Testis (tissue), 3 donors: ENCODE data around the gene CRADD. TPM values are rescaled to one million over a fixed set of nuclear protein-coding genes. Genes with fewer than 3 reads are reported as not detected.

Experiments used
- DNase-seq: peaks from one replicate; pipeline ENCODE4 v3.0.0-alpha.2; 2019
- H3K27ac ChIP-seq, 2 donors: fragments of 200-600 bp; sonication (generic); one replicate each; pipeline ENCODE4 v1.5.1; 2019
- H3K27me3 ChIP-seq: fragments of 200-600 bp; sonication (generic); one replicate; pipeline ENCODE4 v1.5.1; 2019
- H3K36me3 ChIP-seq: fragments of 200-600 bp; sonication (generic); one replicate; pipeline ENCODE4 v1.5.1; 2017; ENCODE audit warnings: low read depth; ENCODE audit errors: missing control alignments
- H3K4me1 ChIP-seq: fragments of 200-600 bp; sonication (generic); one replicate; pipeline ENCODE4 v1.5.1; 2019
- H3K4me3 ChIP-seq, 2 donors: fragments of 200-600 bp; sonication (generic); one replicate each; pipeline ENCODE4 v1.5.1; 2017 to 2019
- H3K9me3 ChIP-seq: fragments of 200-600 bp; sonication (generic); one replicate; pipeline ENCODE4 v1.5.1; 2017
- CTCF ChIP-seq, 3 experiments: fragments of 450-650 bp in 2 of 3; fragments of 200-600 bp in 1 of 3; sonication (generic) in 1 of 3; IDR thresholded peaks; one replicate each; pipeline ENCODE4 v1.5.1; 2016 to 2019; ENCODE audit warnings: antibody characterized with exemption in 3 of 3, mild to moderate bottlenecking in 2 of 3, moderate library complexity in 1 of 3
- POLR2A ChIP-seq: fragments of 450-650 bp; IDR thresholded peaks from one replicate; pipeline ENCODE4 v1.6.1; 2017; ENCODE audit warnings: antibody characterized with exemption, mild to moderate bottlenecking, moderate library complexity
- WGBS, 2 donors: methylation state at CpG; one replicate each; pipeline ENCODE4 v1.1.5; 2018; 5-methylcytosine and 5-hydroxymethylcytosine counted together
- intact Hi-C: fragments of 100-400 bp; cut with DNase I; formaldehyde crosslinking; loops from one replicate; pipeline ENCODE4 v1.15.1; 2023; ENCODE audit warnings: low total_unique reads
- polyA plus RNA-seq: library from polyadenylated mRNA; stranded (reverse); fragments of 350-450 nt; fragmentation: Illumina TruSeq; extraction: RNeasy Lipid Tissue Mini Kit (QIAGEN cat#74804); gene quantifications from one replicate; pipeline ENCODE4 v1.2.3, GENCODE V29; 2014; ENCODE audit warnings: low read depth, low replicate concordance; ENCODE audit not compliant: insufficient read depth
- total RNA-seq, 2 donors: library from RNA; depleted of rRNA; stranded (reverse); fragments of >200 nt; gene quantifications; one replicate each; pipeline ENCODE4 v1.2.3, GENCODE V29; 2016

The CRADD gene
- total and polyA plus RNA-seq, 3 donors from 2014 or later = 43.2 to 53.0 (median 46.0) TPM

GRCh38 chr12:93844164-93844784, 167.1 kb downstream of the CRADD start:
- DNase-seq = no peak
- Histone ChIP-seq H3K27ac (no peak overlapping the region), H3K9me3 (no peaks in the 10 kb centered on the region), H3K4me3 (no peak overlapping the region), H3K4me1 (no peaks in the 10 kb centered on the region), H3K36me3 (no peaks in the 10 kb centered on the region), H3K27me3 (no peaks in the 10 kb centered on the region)
- 55 to 65% methylated on average over 7 of the region's 7 CpGs for WGBS, 2 donors
- TF ChIP-seq POLR2A (no peak), CTCF (IDR thresholded peaks at IDR 0.05) (no peak)
- intact Hi-C loops = no loop called here

DNA sequence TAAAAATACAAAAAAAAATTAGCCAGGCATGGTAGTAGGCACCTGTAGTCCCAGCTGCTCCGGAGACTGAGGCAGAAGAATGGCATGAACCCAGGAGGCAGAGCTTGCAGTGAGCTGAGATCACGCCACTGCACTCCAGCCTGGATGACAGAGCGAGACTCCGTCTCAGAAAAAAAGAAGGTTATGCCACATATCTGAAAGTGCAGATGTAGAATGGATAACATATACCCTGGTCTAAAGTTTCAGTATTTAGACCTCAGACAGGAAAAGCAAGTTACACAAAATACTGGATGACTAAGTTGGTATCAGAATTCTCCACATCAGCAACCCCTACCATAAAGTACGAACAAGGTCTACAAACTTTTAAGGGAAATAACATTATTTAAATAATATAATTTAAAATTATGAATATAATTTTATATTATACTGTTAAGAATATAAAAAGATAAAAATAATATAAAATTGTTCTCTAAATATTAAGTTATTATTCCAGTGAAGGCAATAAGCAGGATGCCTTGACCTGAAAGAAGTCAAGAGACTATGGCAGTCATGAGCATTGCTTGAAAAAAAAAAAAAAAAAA, 169.9 kb downstream of the CRADD start:
- no peaks in the 10 kb centered on the region for H3K9me3 ChIP-seq
- DNase-seq = no peak
- no peak for TF ChIP-seq POLR2A
- no peak for TF ChIP-seq CTCF (IDR thresholded peaks at IDR 0.05)
- no peaks in the 10 kb centered on the region for H3K4me1 ChIP-seq
- no peak overlapping the region for H3K4me3 ChIP-seq
- H3K27ac ChIP-seq = no peak overlapping the region
- 87 to 97% methylated on average over 5 of the region's 5 CpGs for whole genome bisulfite sequencing, 2 donors
- H3K27me3 ChIP-seq = no peaks in the 10 kb centered on the region
- intact Hi-C loops = no loop called here
- no peaks in the 10 kb centered on the region for H3K36me3 ChIP-seq

DNA sequence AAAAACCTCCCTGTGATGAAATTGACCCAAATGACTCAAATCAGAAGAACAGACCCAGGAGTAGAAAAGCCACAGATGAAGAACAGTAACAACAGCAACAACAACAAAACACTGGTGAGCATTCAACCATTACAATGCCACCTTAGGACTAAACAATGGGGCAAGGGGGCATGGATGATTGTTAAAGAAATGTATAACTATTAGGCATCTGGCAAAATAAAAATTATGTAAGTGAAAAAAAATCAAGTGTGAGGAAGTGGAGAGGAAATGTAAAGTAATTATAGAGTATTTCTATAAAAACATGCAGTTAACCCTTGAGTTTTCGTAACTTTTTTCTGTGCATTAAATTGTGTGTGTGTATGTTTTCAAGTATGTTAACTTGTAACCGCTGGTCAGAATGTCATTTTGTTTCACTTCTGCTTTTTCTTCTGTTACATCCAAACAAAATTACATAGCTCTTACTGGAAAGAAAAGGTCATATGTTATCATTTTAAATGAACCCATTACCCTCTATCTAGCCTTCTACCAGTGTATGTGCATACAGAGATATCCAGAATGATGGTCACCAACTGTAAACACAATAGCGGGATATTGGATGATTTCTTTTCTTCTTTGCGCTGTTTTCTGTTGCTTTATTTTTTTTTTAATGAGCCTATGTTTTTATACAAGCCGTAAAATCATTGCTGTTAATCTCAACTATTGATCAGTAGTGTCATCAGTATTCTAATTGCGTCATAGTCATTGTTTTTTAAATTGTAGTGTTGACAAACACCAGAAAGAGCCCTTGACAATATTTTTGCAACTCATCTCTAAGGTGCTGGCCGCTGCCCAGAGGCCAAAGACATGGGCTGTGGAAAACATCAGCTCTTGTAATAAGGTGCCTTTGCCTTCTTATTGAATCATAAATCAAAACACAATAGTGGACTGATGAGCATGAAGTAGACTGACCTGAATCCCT, 170.6 kb downstream of the CRADD start:
- DNase-seq = no peak
- intact Hi-C loops = no loop called here
- Histone ChIP-seq H3K4me1 (no peaks in the 10 kb centered on the region), H3K4me3 (no peak overlapping the region), H3K27ac (no peak overlapping the region), H3K27me3 (no peaks in the 10 kb centered on the region), H3K9me3 (no peaks in the 10 kb centered on the region), H3K36me3 (no peaks in the 10 kb centered on the region)
- 92 to 94% methylated on average over 7 of the region's 7 CpGs for WGBS, 2 donors
- no peak for TF ChIP-seq POLR2A

DNA sequence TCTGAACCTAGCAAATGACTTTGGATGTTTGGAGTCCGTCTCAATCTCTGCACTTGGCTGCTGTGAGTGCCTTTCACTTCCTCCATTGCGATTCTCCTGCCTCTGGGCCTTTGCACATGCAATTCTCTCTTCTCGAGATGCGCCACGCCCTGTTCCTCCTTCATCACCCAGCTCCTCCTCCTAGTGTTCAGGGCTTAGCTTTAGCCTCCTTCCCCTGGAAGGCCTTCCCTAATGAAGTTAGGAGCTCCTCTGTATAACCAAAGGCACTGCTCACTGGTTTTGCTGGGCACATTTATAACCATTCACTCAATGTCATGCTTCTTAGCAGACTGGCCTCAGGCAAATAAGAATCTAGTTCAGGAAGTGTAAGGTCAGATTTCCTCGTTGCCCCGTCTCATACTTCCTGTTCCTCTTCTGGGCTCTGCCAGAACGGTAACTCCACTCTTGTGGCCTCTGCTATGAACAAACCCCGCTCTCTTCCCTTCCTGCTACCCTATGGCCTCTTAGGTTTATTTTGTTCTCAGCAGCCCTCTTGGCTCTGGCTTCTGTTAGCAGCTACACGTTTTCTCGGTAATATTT, 171.4 kb downstream of the CRADD start:
- no peak overlapping the region for H3K27ac ChIP-seq
- no peaks in the 10 kb centered on the region for H3K36me3 ChIP-seq
- no peaks in the 10 kb centered on the region for H3K27me3 ChIP-seq
- intact Hi-C loops = no loop called here
- no peak overlapping the region for H3K4me3 ChIP-seq
- WGBS, 2 donors = 66 to 71% methylated on average over 11 of the region's 11 CpGs
- TF ChIP-seq POLR2A (no peak), CTCF (IDR thresholded peaks at IDR 0.05) (no peak)
- H3K4me1 ChIP-seq = no peaks in the 10 kb centered on the region
- H3K9me3 ChIP-seq = no peaks in the 10 kb centered on the region
- DNase-seq = no peak

- Histone ChIP-seq H3K9me3 (no peaks in the 10 kb centered on the region), H3K4me3 (no peak overlapping the region), H3K36me3 (no peaks in the 10 kb centered on the region), H3K4me1 (no peaks in the 10 kb centered on the region), H3K27me3 (no peaks in the 10 kb centered on the region), H3K27ac (no peak overlapping the region)
- TF ChIP-seq CTCF (IDR thresholded peaks at IDR 0.05) (no peak), POLR2A (no peak)
- DNase-seq = no peak
- intact Hi-C loops = no loop called here
- WGBS, 2 donors = 96 to 97% methylated on average over 14 to 15 of the region's 15 CpGs
These were observed 172.8 kb downstream of the CRADD start for GRCh38 chr12:93849946-93850345.
